ENCODE measurements around the gene VSTM2L. TPM values are rescaled to one million over a fixed set of nuclear protein-coding genes. Genes with fewer than 3 reads are reported as not detected.

VSTM2L gene
- polyA plus RNA-seq, 1 of the 3 experiments (the other 2 are of a cell fraction) = 5.1 TPM

- no peak for TF ChIP-seq TEAD4 (IDR thresholded peaks at IDR 0.05; ENCODE audit: borderline replicate concordance, insufficient read depth)
- TF ChIP-seq RXRA (IDR thresholded peaks at IDR 0.05; ENCODE audit: borderline replicate concordance, low read depth) = no peak
These were observed 41.6 kb downstream of the VSTM2L start (continued) for GRCh38 chr20:37944456-37944981.

- Histone ChIP-seq H3K4me2 (no peak overlapping the region), H3K4me3 (ENCODE audit: low read depth in 2 of 2, low read length in 1 of 2) (no peak overlapping the region), H3K9me2 (no peaks in the 10 kb centered on the region), H3K27ac (ENCODE audit: low read depth in 2 of 2, low read length in 1 of 2) (no peak overlapping the region), H3K9me3 (no peaks in the 10 kb centered on the region), H3F3A (replicated peaks; ENCODE audit: insufficient read depth) (no peaks in the 10 kb centered on the region), H2AFZ (ENCODE audit: low read depth) (no peak overlapping the region), H3K9ac (no peak overlapping the region), H3K4me1 (ENCODE audit: control insufficient read depth in 1 of 2, insufficient read depth in 2 of 2, low read depth in 1 of 2, low read length in 1 of 2) (no peaks in the 10 kb centered on the region), H3K79me2 (ENCODE audit: insufficient read depth) (no peaks in the 10 kb centered on the region), H3K36me3 (replicated peaks in 1 of 2; ENCODE audit: control insufficient read depth in 1 of 2, insufficient read depth in 2 of 2, low read length in 1 of 2) (no peaks in the 10 kb centered on the region), H4K20me1 (ENCODE audit: insufficient read depth) (no peaks in the 10 kb centered on the region), H3K27me3 (ENCODE audit: insufficient read depth) (no peaks in the 10 kb centered on the region)
- ChIA-PET POLR2A (no interaction called here), CTCF (interaction anchor here (0.8 to 1.9 kb wide), 5 partner anchors 10 to 381 kb away, joined by 3 to 5 read pairs (median 4); partner anchors contain the start of gene VSTM2L)
- TF ChIP-seq NRF1 (IDR thresholded peaks at IDR 0.05; ENCODE audit: low read depth, low read length) = no peak
- TF ChIP-seq FOXM1 (IDR thresholded peaks at IDR 0.05; ENCODE audit: low read depth) = no peak
- no peak for TF ChIP-seq NFIC (IDR thresholded peaks at IDR 0.05; ENCODE audit: borderline replicate concordance)
- 54% methylated on average over 10 of the region's 11 CpGs for WGBS (ENCODE audit: low lambda C conversion rate)
- no peak for DNase-seq
These were observed 42.2 kb downstream of the VSTM2L start for GRCh38 chr20:37945091-37945547.

- no peaks in the 10 kb centered on the region for H3K9me3 ChIP-seq
- H3K4me3 ChIP-seq (ENCODE audit: low read depth in 2 of 2, low read length in 1 of 2) = no peak overlapping the region
- WGBS (ENCODE audit: low lambda C conversion rate) = 48% methylated on average over 5 of the region's 5 CpGs
- no peaks in the 10 kb centered on the region for H3F3A ChIP-seq (replicated peaks; ENCODE audit: insufficient read depth)
- no peaks in the 10 kb centered on the region for H3K4me1 ChIP-seq (ENCODE audit: control insufficient read depth in 1 of 2, insufficient read depth in 2 of 2, low read depth in 1 of 2, low read length in 1 of 2)
- ChIA-PET CTCF (interaction anchor here (1.7 to 1.9 kb wide), 2 partner anchors 44 to 45 kb away, joined by 3 to 5 read pairs; partner anchors contain the start of gene VSTM2L), POLR2A (no interaction called here)
- no peak overlapping the region for H2AFZ ChIP-seq (ENCODE audit: low read depth)
- no peak overlapping the region for H3K27ac ChIP-seq (ENCODE audit: low read depth in 2 of 2, low read length in 1 of 2)
- H4K20me1 ChIP-seq (ENCODE audit: insufficient read depth) = no peaks in the 10 kb centered on the region
- no peak for TF ChIP-seq GABPA (IDR thresholded peaks at IDR 0.05; ENCODE audit: low read depth)
- no peak for TF ChIP-seq CTCF (IDR thresholded peaks at IDR 0.05)
- H3K27me3 ChIP-seq (ENCODE audit: insufficient read depth) = no peaks in the 10 kb centered on the region
- no peaks in the 10 kb centered on the region for H3K79me2 ChIP-seq (ENCODE audit: insufficient read depth)
- no peaks in the 10 kb centered on the region for H3K9me2 ChIP-seq
- DNase-seq = no peak
- H3K9ac ChIP-seq = no peak overlapping the region
- H3K36me3 ChIP-seq (replicated peaks in 1 of 2; ENCODE audit: control insufficient read depth in 1 of 2, insufficient read depth in 2 of 2, low read length in 1 of 2) = no peaks in the 10 kb centered on the region
- no peak overlapping the region for H3K4me2 ChIP-seq
These were observed 44.0 kb downstream of the VSTM2L start for GRCh38 chr20:37946946-37947345.

- Histone ChIP-seq H2AFZ (ENCODE audit: low read depth) (no peak overlapping the region), H3K9ac (no peak overlapping the region), H3K9me2 (no peaks in the 10 kb centered on the region), H4K20me1 (ENCODE audit: insufficient read depth) (no peaks in the 10 kb centered on the region), H3K79me2 (ENCODE audit: insufficient read depth) (no peaks in the 10 kb centered on the region), H3F3A (replicated peaks; ENCODE audit: insufficient read depth) (no peaks in the 10 kb centered on the region), H3K4me2 (no peak overlapping the region), H3K36me3 (replicated peaks in 1 of 2; ENCODE audit: control insufficient read depth in 1 of 2, insufficient read depth in 2 of 2, low read length in 1 of 2) (no peaks in the 10 kb centered on the region), H3K27me3 (ENCODE audit: insufficient read depth) (no peaks in the 10 kb centered on the region), H3K9me3 (no peaks in the 10 kb centered on the region), H3K27ac (ENCODE audit: low read depth in 2 of 2, low read length in 1 of 2) (no peak overlapping the region), H3K4me1 (ENCODE audit: control insufficient read depth in 1 of 2, insufficient read depth in 2 of 2, low read depth in 1 of 2, low read length in 1 of 2) (no peaks in the 10 kb centered on the region), H3K4me3 (ENCODE audit: low read depth in 2 of 2, low read length in 1 of 2) (no peak overlapping the region)
- CTCF ChIA-PET = no interaction called here
- POLR2A ChIA-PET = no interaction called here
- DNase-seq = no peak
- 51% methylated on average over 6 of the region's 6 CpGs for WGBS (ENCODE audit: low lambda C conversion rate)
- TF ChIP-seq RFX5 (IDR thresholded peaks at IDR 0.05; ENCODE audit: low read length) = no peak
- no peak for TF ChIP-seq EZH2phosphoT487 (IDR thresholded peaks at IDR 0.05; ENCODE audit: borderline replicate concordance, low read depth)
- TF ChIP-seq RAD21 (IDR thresholded peaks at IDR 0.05; ENCODE audit: low read length) = no peak
- no peak for TF ChIP-seq USF1 (IDR thresholded peaks at IDR 0.05; ENCODE audit: borderline replicate concordance, low read depth)
- TF ChIP-seq FOXJ3 (CRISPR knock-in tag; IDR thresholded peaks at IDR 0.05) = no peak
- TF ChIP-seq CTCF (IDR thresholded peaks at IDR 0.05) = no peak
- no peak for TF ChIP-seq YY1 (IDR thresholded peaks at IDR 0.05; ENCODE audit: low read depth)
- TF ChIP-seq NRF1 (IDR thresholded peaks at IDR 0.05; ENCODE audit: low read depth, low read length) = no peak
- no peak for TF ChIP-seq NFIC (IDR thresholded peaks at IDR 0.05; ENCODE audit: borderline replicate concordance)
- no peak for TF ChIP-seq FOXM1 (IDR thresholded peaks at IDR 0.05; ENCODE audit: low read depth)
- TF ChIP-seq FOSL2 (IDR thresholded peaks at IDR 0.05; ENCODE audit: borderline replicate concordance, low read depth) = no peak
- no peak for TF ChIP-seq TCF12 (IDR thresholded peaks at IDR 0.05)
- no peak for TF ChIP-seq MXI1 (IDR thresholded peaks at IDR 0.05; ENCODE audit: low read depth, low read length)
- no peak for TF ChIP-seq ELF1 (IDR thresholded peaks at IDR 0.05)
These were observed 45.0 kb downstream of the VSTM2L start for GRCh38 chr20:37947943-37948342.

Measured in SK-N-SH (cell line).